SK-N-SH (cell line): ENCODE measurements around the gene VCP. TPM values are rescaled to one million over a fixed set of nuclear protein-coding genes. Genes with fewer than 3 reads are reported as not detected.

Experiments
- CTCF ChIA-PET: fragments of 300-600, 350-600 bp; formaldehyde crosslinking; extraction: SDS; loops from one replicate; lab custom pipeline; 2021; lab: Yijun Ruan, JAX
- POLR2A ChIA-PET: fragments of 350-600 bp; sonication (Branson Sonifier 250); formaldehyde crosslinking; extraction: SDS; loops from one replicate; lab custom pipeline; 2020; ENCODE audit warnings: antibody characterized with exemption, inconsistent platforms; lab: Yijun Ruan, JAX
- DNase-seq: peaks from one replicate; pipeline ENCODE4 v3.0.0; 2012
- H2AFZ ChIP-seq: fragments of 200-600 bp; sonication (generic); 2 replicates; pipeline ENCODE4 v1.8.1; 2016; ENCODE audit warnings: antibody characterized with exemption, mild to moderate bottlenecking, low read depth
- H3F3A ChIP-seq: fragments of 200-600 bp; sonication (generic); replicated peaks from 2 replicates; pipeline ENCODE3; 2016; ENCODE audit warnings: antibody characterized with exemption, mild to moderate bottlenecking; ENCODE audit not compliant: insufficient read depth
- H3K27ac ChIP-seq, 2 experiments: fragments of 200-500 bp in 1 of 2; fragments of 200-600 bp in 1 of 2; sonication (Bioruptor generic) in 1 of 2; sonication (generic), shearing (Covaris generic) in 1 of 2; 2 replicates each; pipeline versions ENCODE4 v1.5.1 to v1.6.1; 2014 to 2016; ENCODE audit warnings: low read depth in 2 of 2, inconsistent platforms in 1 of 2, low read length in 1 of 2, mild to moderate bottlenecking in 1 of 2, mixed read lengths in 1 of 2
- H3K27me3 ChIP-seq: fragments of 200-600 bp; sonication (generic), shearing (Covaris generic); 2 replicates; pipeline ENCODE4 v1.6.1; 2016; ENCODE audit warnings: mixed run types; ENCODE audit not compliant: insufficient read depth
- H3K36me3 ChIP-seq, 2 experiments: fragments of 200-500 bp in 1 of 2; fragments of 200-600 bp in 1 of 2; sonication (Bioruptor generic) in 1 of 2; sonication (generic) in 1 of 2; replicated peaks in 1 of 2; 2 replicates each; pipeline versions ENCODE3 to v1.5.1; 2014 to 2016; ENCODE audit warnings: low read length in 1 of 2, mild to moderate bottlenecking in 1 of 2; ENCODE audit not compliant: insufficient read depth in 2 of 2, control insufficient read depth in 1 of 2
- H3K4me1 ChIP-seq, 2 experiments: fragments of 200-500 bp in 1 of 2; fragments of 200-600 bp in 1 of 2; sonication (Bioruptor generic) in 1 of 2; sonication (generic), shearing (Covaris generic) in 1 of 2; 2 replicates each; pipeline versions ENCODE4 v1.5.1 to v1.6.1; 2014 to 2016; ENCODE audit warnings: low read depth in 1 of 2, low read length in 1 of 2, mixed run types in 1 of 2; ENCODE audit not compliant: insufficient read depth in 2 of 2, control insufficient read depth in 1 of 2
- H3K4me2 ChIP-seq: fragments of 200-600 bp; sonication (generic), shearing (Covaris generic); 2 replicates; pipeline ENCODE4 v1.6.1; 2017; ENCODE audit warnings: mixed run types
- H3K4me3 ChIP-seq, 2 experiments: fragments of 200-500 bp in 1 of 2; fragments of 200-600 bp in 1 of 2; sonication (Bioruptor generic) in 1 of 2; sonication (generic), shearing (Covaris generic) in 1 of 2; 2 replicates each; pipeline versions ENCODE4 v1.5.1 to v1.8.1; 2014 to 2016; ENCODE audit warnings: low read depth in 2 of 2, inconsistent platforms in 1 of 2, low read length in 1 of 2, mild to moderate bottlenecking in 1 of 2, mixed read lengths in 1 of 2, moderate library complexity in 1 of 2
- H3K79me2 ChIP-seq: fragments of 200-600 bp; sonication (generic); 2 replicates; pipeline ENCODE4 v1.8.1; 2017; ENCODE audit warnings: mild to moderate bottlenecking; ENCODE audit not compliant: insufficient read depth
- H3K9ac ChIP-seq: fragments of 200-600 bp; sonication (generic); 2 replicates; pipeline ENCODE4 v1.6.1; 2017; ENCODE audit warnings: mixed run types
- H3K9me2 ChIP-seq: fragments of 200-600 bp; sonication (generic); 2 replicates; pipeline ENCODE4 v1.6.1; 2017; ENCODE audit warnings: mixed run types
- H3K9me3 ChIP-seq: fragments of 200-600 bp; sonication (generic); 2 replicates; pipeline ENCODE4 v1.6.1; 2017; ENCODE audit warnings: mixed run types, mild to moderate bottlenecking, moderate library complexity
- H4K20me1 ChIP-seq: fragments of 200-600 bp; sonication (generic); 2 replicates; pipeline ENCODE4 v1.6.1; 2017; ENCODE audit warnings: mild to moderate bottlenecking, mixed run types; ENCODE audit not compliant: insufficient read depth
- ELF1 ChIP-seq: IDR thresholded peaks from 2 replicates; pipeline ENCODE4 v1.4.0; 2012
- FOSL2 ChIP-seq: IDR thresholded peaks from 2 replicates; pipeline ENCODE4 v1.4.0; 2012; ENCODE audit warnings: low read depth, mild to moderate bottlenecking, moderate library complexity, borderline replicate concordance
- FOXM1 ChIP-seq: IDR thresholded peaks from 2 replicates; pipeline ENCODE4 v1.4.0; 2012; ENCODE audit warnings: low read depth, mild to moderate bottlenecking
- GABPA ChIP-seq: IDR thresholded peaks from 2 replicates; pipeline ENCODE4 v1.4.0; 2012; ENCODE audit warnings: low read depth, mild to moderate bottlenecking
- MEF2A ChIP-seq: IDR thresholded peaks from 2 replicates; pipeline ENCODE4 v1.4.0; 2012; ENCODE audit warnings: low read depth, borderline replicate concordance
- MXI1 ChIP-seq: IDR thresholded peaks from 2 replicates; pipeline ENCODE4 v1.6.1; 2012; ENCODE audit warnings: mild to moderate bottlenecking, low read depth, low read length, improper control_type of control experiment
- POLR2AphosphoS5 ChIP-seq: IDR thresholded peaks from 2 replicates; pipeline ENCODE4 v1.6.1; 2012; ENCODE audit warnings: low read depth, low read length
- RXRA ChIP-seq: IDR thresholded peaks from 2 replicates; pipeline ENCODE4 v1.4.0; 2012; ENCODE audit warnings: low read depth, mild to moderate bottlenecking, borderline replicate concordance
- SMC3 ChIP-seq: IDR thresholded peaks from 2 replicates; pipeline ENCODE4 v1.6.1; 2012; ENCODE audit warnings: low read depth, low read length, improper control_type of control experiment
- WGBS: methylation state at CpG from one replicate; pipeline ENCODE4 v1.1.6; 2017; ENCODE audit warnings: low lambda C conversion rate; 5-methylcytosine and 5-hydroxymethylcytosine counted together
- polyA plus RNA-seq, 3 experiments: library from polyadenylated mRNA; depleted of rRNA; stranded (reverse); fragments of >200 nt; gene quantifications; 2 replicates each; pipeline ENCODE4 v1.2.3, GENCODE V29; 2012
- TF ChIP-seq, protein P1 (sequence below): IDR thresholded peaks from 2 replicates; pipeline ENCODE4; 2012
- TF ChIP-seq, protein P2 (sequence below): IDR thresholded peaks from 2 replicates; pipeline ENCODE4 v1.4.0; 2012; ENCODE audit warnings: low read depth, borderline replicate concordance
- TF ChIP-seq, protein P3 (sequence below): fragments of 200-600 bp; sonication (generic); IDR thresholded peaks from 2 replicates; pipeline ENCODE4 v1.6.1; 2017; ENCODE audit warnings: antibody characterized with exemption, mild to moderate bottlenecking, moderate library complexity
- TF ChIP-seq, protein P4 (sequence below): fragments of 150-350 bp; IDR thresholded peaks from 2 replicates; pipeline ENCODE4 v1.6.1; 2016; ENCODE audit warnings: mild to moderate bottlenecking, low read depth, low read length
- TF ChIP-seq, protein P5 (sequence below): IDR thresholded peaks from 2 replicates; pipeline ENCODE4 v1.4.0; 2012; ENCODE audit warnings: low read depth

Gene VCP
- polyA plus RNA-seq, 1 of the 3 experiments (the other 2 are of a cell fraction), result 238 TPM

DNA sequence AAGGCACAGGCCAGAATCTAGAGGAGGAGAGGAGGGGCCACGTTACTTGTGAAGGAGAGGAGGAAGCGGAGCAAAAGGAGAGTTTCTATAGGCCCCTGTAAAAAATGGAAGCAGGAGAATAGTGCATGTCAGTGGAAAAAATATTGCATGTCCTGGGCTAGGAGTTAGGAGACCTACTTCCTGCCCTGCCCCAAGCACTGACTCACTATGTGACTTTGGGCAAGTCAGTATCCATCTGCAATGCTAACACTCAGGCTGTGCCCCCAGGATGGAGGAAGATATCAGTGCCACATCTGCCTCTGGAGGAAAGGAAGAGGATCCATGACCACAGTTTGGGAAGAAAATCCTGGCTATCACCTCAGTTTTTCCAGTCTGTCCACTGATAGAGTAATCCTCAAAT, 17.0 kb upstream of the VCP start:
- WGBS, result 97% methylated on average over 2 of the region's 2 CpGs

More for the DNA sequence above, 17.0 kb upstream of the VCP start:
- H3K79me2 ChIP-seq, result 0 out of 2 replicates have a peak, but pooled peaks cover under 1% of the 10 kb centered on the region
- TF ChIP-seq RXRA (no peak), ELF1 (no peak), SMC3 (no peak), MEF2A (no peak), GABPA (no peak), FOXM1 (no peak), MXI1 (no peak), POLR2AphosphoS5 (no peak), FOSL2 (no peak)
- TF ChIP-seq, protein P1, sequence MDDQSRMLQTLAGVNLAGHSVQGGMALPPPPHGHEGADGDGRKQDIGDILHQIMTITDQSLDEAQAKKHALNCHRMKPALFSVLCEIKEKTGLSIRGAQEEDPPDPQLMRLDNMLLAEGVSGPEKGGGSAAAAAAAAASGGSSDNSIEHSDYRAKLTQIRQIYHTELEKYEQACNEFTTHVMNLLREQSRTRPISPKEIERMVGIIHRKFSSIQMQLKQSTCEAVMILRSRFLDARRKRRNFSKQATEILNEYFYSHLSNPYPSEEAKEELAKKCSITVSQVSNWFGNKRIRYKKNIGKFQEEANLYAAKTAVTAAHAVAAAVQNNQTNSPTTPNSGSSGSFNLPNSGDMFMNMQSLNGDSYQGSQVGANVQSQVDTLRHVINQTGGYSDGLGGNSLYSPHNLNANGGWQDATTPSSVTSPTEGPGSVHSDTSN, result no peak
- TF ChIP-seq, protein P2, sequence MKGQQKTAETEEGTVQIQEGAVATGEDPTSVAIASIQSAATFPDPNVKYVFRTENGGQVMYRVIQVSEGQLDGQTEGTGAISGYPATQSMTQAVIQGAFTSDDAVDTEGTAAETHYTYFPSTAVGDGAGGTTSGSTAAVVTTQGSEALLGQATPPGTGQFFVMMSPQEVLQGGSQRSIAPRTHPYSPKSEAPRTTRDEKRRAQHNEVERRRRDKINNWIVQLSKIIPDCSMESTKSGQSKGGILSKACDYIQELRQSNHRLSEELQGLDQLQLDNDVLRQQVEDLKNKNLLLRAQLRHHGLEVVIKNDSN, result no peak
- TF ChIP-seq, protein P3, sequence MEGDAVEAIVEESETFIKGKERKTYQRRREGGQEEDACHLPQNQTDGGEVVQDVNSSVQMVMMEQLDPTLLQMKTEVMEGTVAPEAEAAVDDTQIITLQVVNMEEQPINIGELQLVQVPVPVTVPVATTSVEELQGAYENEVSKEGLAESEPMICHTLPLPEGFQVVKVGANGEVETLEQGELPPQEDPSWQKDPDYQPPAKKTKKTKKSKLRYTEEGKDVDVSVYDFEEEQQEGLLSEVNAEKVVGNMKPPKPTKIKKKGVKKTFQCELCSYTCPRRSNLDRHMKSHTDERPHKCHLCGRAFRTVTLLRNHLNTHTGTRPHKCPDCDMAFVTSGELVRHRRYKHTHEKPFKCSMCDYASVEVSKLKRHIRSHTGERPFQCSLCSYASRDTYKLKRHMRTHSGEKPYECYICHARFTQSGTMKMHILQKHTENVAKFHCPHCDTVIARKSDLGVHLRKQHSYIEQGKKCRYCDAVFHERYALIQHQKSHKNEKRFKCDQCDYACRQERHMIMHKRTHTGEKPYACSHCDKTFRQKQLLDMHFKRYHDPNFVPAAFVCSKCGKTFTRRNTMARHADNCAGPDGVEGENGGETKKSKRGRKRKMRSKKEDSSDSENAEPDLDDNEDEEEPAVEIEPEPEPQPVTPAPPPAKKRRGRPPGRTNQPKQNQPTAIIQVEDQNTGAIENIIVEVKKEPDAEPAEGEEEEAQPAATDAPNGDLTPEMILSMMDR, result no peak
- TF ChIP-seq, protein P4, sequence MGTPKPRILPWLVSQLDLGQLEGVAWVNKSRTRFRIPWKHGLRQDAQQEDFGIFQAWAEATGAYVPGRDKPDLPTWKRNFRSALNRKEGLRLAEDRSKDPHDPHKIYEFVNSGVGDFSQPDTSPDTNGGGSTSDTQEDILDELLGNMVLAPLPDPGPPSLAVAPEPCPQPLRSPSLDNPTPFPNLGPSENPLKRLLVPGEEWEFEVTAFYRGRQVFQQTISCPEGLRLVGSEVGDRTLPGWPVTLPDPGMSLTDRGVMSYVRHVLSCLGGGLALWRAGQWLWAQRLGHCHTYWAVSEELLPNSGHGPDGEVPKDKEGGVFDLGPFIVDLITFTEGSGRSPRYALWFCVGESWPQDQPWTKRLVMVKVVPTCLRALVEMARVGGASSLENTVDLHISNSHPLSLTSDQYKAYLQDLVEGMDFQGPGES, result no peak
- TF ChIP-seq, protein P5, sequence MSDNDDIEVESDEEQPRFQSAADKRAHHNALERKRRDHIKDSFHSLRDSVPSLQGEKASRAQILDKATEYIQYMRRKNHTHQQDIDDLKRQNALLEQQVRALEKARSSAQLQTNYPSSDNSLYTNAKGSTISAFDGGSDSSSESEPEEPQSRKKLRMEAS, result no peak
- H3K9ac ChIP-seq, result no peak overlapping the region
- no peak overlapping the region for H3K4me3 ChIP-seq
- no peaks in the 10 kb centered on the region for H3K4me1 ChIP-seq
- no peaks in the 10 kb centered on the region for H3K9me2 ChIP-seq
- no peaks in the 10 kb centered on the region for H4K20me1 ChIP-seq
- H3K27me3 ChIP-seq, result no peaks in the 10 kb centered on the region
- CTCF ChIA-PET, result no interaction called here
- no peak for DNase-seq
- POLR2A ChIA-PET, result no interaction called here
- H2AFZ ChIP-seq, result no peak overlapping the region
- H3K9me3 ChIP-seq, result no peaks in the 10 kb centered on the region
- H3F3A ChIP-seq, result peaks cover 8% of the 10 kb centered on the region
- no peak overlapping the region for H3K27ac ChIP-seq
- peaks cover 5 to 56% of the 10 kb centered on the region in 2 experiments for H3K36me3 ChIP-seq
- H3K4me2 ChIP-seq, result no peak overlapping the region
